Neural cell (in vitro differentiated cells): Measurements from ENCODE around the gene PRRG4.

Experiments
- CTCF ChIP-seq: fragments of 450-650 bp; IDR thresholded peaks from 2 replicates; pipeline ENCODE4 v1.5.1; 2014; ENCODE audit warnings: antibody characterized with exemption, mild to moderate bottlenecking, moderate library complexity; ENCODE audit not compliant: poor library complexity, severe bottlenecking
- EZH2 ChIP-seq: fragments of 200-600, 300-800 bp; shearing (Covaris generic), sonication (generic); IDR thresholded peaks from 2 replicates; pipeline ENCODE4 v1.6.1; 2014; ENCODE audit warnings: antibody characterized with exemption, low read length, borderline replicate concordance, mild to moderate bottlenecking; ENCODE audit not compliant: insufficient read depth, poor library complexity, severe bottlenecking
- POLR2AphosphoS5 ChIP-seq: IDR thresholded peaks from 2 replicates; pipeline ENCODE4 v1.6.1; 2012
- RAD21 ChIP-seq: fragments of 450-650 bp; conservative IDR thresholded peaks from 2 replicates; pipeline ENCODE4 v1.6.1; 2014; ENCODE audit warnings: antibody characterized with exemption, mild to moderate bottlenecking, moderate library complexity
- TAF1 ChIP-seq: IDR thresholded peaks from 2 replicates; pipeline ENCODE4 v1.6.1; 2012; ENCODE audit warnings: low read depth

GRCh38 chr11:32830413-32830738 lies 649 bp downstream of the PRRG4 start:
- TF ChIP-seq CTCF, result no peak
- no peak for TF ChIP-seq EZH2
- TF ChIP-seq RAD21, result no peak
- no peak for TF ChIP-seq POLR2AphosphoS5
- no peak for TF ChIP-seq TAF1
